Kidney epithelial cell (primary cell): ENCODE measurements around the gene SLC6A8. TPM values are rescaled to one million over a fixed set of nuclear protein-coding genes. Genes with fewer than 3 reads are reported as not detected.

Experiments
- DNase-seq: peaks from one replicate; pipeline ENCODE4 v3.0.0-alpha.2; 2010; ENCODE audit warnings: low read depth
- H3K27me3 ChIP-seq: 2 replicates; pipeline ENCODE4 v1.6.0; 2011; ENCODE audit warnings: low read length; ENCODE audit not compliant: control insufficient read depth, insufficient read depth
- H3K36me3 ChIP-seq: 2 replicates; pipeline ENCODE4 v1.5.1; 2011; ENCODE audit warnings: low read length; ENCODE audit not compliant: control insufficient read depth, insufficient read depth
- H3K4me3 ChIP-seq: 2 replicates; pipeline ENCODE4 v1.5.1; 2011; ENCODE audit warnings: low read depth, mild to moderate bottlenecking, control low read depth, low read length
- total RNA-seq: library from RNA; depleted of rRNA; stranded (reverse); fragments of >200 nt; gene quantifications from 2 replicates; pipeline ENCODE4 v1.2.3, GENCODE V29; 2015
- TF ChIP-seq, protein P1 (sequence below): IDR thresholded peaks from 2 replicates; pipeline ENCODE4 v1.5.1; 2011; ENCODE audit warnings: mild to moderate bottlenecking, moderate library complexity, low read length, control low read depth, inconsistent platforms; ENCODE audit not compliant: insufficient read depth, poor library complexity, severe bottlenecking

The SLC6A8 gene
- total RNA-seq, 1 donor from 2014 or later, result 35.0 TPM

DNA sequence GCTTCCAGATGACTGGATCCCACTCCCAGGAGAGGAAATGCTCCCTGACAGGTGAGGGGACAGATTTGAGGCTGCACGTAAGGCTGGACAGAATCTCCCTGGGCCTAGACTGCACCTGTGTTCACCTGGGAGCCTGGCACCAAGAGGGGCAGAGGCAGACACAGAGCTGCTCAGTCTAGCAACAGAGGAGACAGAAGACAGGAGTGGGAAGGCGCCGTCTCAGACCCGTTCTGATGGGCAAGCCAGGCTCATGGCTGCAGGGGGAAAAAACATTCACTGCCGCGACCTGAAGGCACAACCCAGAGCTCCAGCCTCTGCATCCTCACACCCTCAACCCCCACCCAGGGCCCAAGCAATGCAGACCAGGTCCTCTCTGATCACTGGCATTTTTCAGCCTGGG lies 19.7 kb downstream of the SLC6A8 start:
- H3K36me3 ChIP-seq, result peaks cover 1% of the 10 kb centered on the region
- DNase-seq, result no peak
- H3K27me3 ChIP-seq, result no peaks in the 10 kb centered on the region
- no peak overlapping the region for H3K4me3 ChIP-seq
- TF ChIP-seq, protein P1, sequence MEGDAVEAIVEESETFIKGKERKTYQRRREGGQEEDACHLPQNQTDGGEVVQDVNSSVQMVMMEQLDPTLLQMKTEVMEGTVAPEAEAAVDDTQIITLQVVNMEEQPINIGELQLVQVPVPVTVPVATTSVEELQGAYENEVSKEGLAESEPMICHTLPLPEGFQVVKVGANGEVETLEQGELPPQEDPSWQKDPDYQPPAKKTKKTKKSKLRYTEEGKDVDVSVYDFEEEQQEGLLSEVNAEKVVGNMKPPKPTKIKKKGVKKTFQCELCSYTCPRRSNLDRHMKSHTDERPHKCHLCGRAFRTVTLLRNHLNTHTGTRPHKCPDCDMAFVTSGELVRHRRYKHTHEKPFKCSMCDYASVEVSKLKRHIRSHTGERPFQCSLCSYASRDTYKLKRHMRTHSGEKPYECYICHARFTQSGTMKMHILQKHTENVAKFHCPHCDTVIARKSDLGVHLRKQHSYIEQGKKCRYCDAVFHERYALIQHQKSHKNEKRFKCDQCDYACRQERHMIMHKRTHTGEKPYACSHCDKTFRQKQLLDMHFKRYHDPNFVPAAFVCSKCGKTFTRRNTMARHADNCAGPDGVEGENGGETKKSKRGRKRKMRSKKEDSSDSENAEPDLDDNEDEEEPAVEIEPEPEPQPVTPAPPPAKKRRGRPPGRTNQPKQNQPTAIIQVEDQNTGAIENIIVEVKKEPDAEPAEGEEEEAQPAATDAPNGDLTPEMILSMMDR, result no peak

DNA sequence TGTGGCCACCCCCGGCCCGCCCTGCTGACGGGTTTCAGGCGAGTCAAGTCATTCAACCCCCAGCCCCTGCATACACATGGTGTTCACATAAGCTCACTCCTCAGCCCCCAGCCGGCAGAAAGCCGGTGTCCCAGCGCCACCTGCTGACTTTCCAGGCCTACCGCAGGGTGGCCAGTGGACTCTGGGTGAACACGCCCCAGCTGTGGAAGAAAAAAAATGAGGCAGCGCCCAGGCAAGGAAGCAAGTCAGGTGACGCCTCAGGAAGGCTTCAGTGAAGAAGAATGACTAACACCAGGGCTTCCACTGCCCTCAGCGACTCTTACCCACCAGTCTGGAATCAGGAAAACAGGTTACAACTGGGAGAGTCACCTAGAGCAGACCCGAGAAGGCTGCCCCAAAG lies 20.7 kb downstream of the SLC6A8 start:
- Histone ChIP-seq H3K27me3 (no peaks in the 10 kb centered on the region), H3K36me3 (peaks cover 1% of the 10 kb centered on the region), H3K4me3 (no peak overlapping the region)
- TF ChIP-seq, protein P1, result peak; percentile 66
- peak; percentile 75 for DNase-seq

DNA sequence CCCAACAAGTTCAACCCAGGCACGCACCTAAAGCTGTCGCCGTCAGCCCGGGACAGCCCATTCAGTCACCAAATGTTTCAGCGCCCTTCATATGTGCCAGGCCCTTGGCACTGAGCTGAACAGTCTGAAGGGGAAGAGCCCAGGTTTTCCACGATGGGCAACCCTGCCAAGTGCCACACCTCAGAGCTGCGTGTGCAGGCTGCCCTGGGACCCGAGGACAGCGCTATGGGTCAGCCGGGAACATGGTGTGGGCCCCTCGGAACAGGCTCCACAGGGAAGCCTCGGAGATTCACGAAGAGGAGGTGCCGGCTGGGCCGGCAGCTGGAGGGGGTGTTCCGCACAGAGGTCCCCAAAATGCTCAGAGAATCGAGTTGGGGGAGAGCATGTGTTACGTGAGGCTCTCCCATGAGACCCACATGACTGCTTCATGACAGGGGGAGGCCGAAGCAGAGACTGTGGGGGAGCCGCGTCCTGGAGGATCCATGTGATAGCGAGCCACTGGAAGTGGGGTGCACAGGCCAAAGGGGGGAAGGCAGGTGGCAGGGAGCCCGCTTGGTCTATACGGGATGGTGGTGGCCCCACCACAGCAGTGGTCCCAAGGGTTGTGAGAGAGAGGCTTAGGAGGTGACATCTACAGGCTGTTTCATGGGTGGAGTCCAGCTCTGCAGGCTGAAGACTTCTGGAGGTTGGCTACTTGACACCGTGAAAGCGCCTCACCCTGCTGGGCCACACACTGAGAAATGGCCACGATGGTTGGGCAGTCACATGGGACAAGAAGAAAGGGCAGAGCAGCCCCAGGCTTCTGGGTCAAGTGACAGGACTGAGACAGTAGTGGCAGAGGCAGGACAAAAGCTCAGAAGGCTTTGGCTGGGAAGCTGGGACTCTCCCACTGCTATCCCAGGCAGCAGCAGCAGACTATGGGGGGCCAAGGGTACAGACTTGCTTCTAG lies 22.3 kb downstream of the SLC6A8 start:
- DNase-seq, result no peak
- no peaks in the 10 kb centered on the region for H3K27me3 ChIP-seq
- no peaks in the 10 kb centered on the region for H3K36me3 ChIP-seq
- H3K4me3 ChIP-seq, result no peak overlapping the region
- TF ChIP-seq, protein P1, result no peak

DNA sequence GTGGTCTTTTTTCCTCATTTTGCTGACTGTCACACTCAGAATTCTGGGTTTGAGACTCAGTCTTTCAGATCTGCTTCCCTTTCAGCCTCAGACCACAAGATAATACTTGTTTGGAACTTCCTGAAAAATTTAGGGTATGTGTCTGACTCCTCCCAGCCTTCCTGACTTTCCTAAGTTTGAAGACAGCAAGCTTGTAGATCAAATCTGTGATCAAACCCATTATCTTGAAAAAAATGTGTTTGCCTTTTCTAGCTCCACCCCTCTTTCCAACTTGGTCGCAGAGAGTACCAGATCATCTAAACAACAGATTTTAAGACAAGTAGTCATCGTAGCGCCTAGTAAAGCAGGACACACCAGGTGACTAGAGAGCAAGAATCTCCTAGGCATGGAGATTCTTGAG lies 26.5 kb downstream of the SLC6A8 start:
- TF ChIP-seq, protein P1, result no peak
- Histone ChIP-seq H3K36me3 (no peaks in the 10 kb centered on the region), H3K27me3 (no peaks in the 10 kb centered on the region), H3K4me3 (no peak overlapping the region)
- no peak for DNase-seq

DNA sequence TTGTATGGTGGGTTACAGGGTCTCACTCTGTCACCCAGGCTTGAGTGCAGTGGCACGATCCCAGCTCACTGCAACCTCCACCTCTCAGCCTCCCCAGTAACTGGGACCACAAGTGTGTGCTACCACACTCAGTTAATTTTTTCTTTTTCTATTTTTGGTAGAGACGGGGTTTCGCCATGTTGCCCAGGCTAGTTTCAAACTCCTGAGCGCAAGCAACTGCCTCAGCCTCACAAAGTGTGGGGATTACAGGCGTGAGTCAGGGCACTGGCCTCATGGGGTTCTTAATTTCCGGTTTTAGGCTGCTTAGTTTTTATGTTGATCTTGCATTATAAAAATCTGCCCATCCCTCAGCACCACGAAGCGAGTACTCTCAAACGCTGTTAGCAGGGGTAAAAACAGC lies 29.7 kb downstream of the SLC6A8 start:
- TF ChIP-seq, protein P1, result no peak
- peaks cover 1% of the 10 kb centered on the region for H3K36me3 ChIP-seq
- no peak for DNase-seq
- H3K27me3 ChIP-seq, result no peaks in the 10 kb centered on the region
- H3K4me3 ChIP-seq, result no peak overlapping the region
